HepG2 (cell line): ENCODE data around the gene SCEL. TPM values are rescaled to one million over a fixed set of nuclear protein-coding genes. Genes with fewer than 3 reads are reported as not detected.

Experiments
- ATAC-seq: fragments of 200-7000 bp; cut with Tn5 transposase; 3 replicates; pipeline ENCODE4 v1.9.1; 2020; ENCODE audit warnings: mild to moderate bottlenecking, moderate library complexity
- BruUV-seq: library from RNA; stranded (reverse); fragments of 400-500 nt; replicated peaks from 2 replicates; lab custom pipeline; 2021; lab: Mats Ljungman, UMichigan
- CTCF ChIA-PET: fragments of 300-600 bp; formaldehyde crosslinking; extraction: SDS; loops from one replicate; lab custom pipeline; 2021; ENCODE audit warnings: low total read pairs, inconsistent platforms, low intra/inter-chr PET ratio; lab: Yijun Ruan, JAX
- POLR2A ChIA-PET: fragments of 350-600 bp; sonication (Branson Sonifier 250); formaldehyde crosslinking; loops from one replicate; lab custom pipeline; 2020; ENCODE audit warnings: antibody characterized with exemption, inconsistent platforms; lab: Yijun Ruan, JAX
- DNase-seq: peaks from one replicate; pipeline ENCODE4 v3.0.0-alpha.2; 2015; ENCODE audit warnings: low spot score
- FAIRE-seq: peaks from 3 replicates; lab custom pipeline; 2011; peaks lifted over from hg19 to GRCh38; lab: Jason Lieb, UNC
- H2AFZ ChIP-seq: one replicate; pipeline ENCODE4 v1.6.1; 2011; ENCODE audit warnings: low read length, inconsistent platforms
- H3K27ac ChIP-seq: fragments of 300-600 bp; 3 replicates; pipeline ENCODE4 v1.8.0; 2011; ENCODE audit warnings: mixed run types, mild to moderate bottlenecking, mixed read lengths, low read length, inconsistent platforms; ENCODE audit not compliant: insufficient read depth; ENCODE audit errors: extremely low read length
- H3K27me3 ChIP-seq, 2 experiments: fragments of 200-600 bp in 1 of 2; 2 replicates in 1 of 2; 3 replicates in 1 of 2; pipeline versions ENCODE4 v1.6.0 to v1.8.0; 2011; ENCODE audit warnings: low read length in 2 of 2, mild to moderate bottlenecking in 2 of 2, moderate library complexity in 2 of 2, inconsistent platforms in 1 of 2; ENCODE audit not compliant: insufficient read depth in 2 of 2, control insufficient read depth in 1 of 2
- H3K36me3 ChIP-seq, 2 experiments: fragments of 200-600 bp in 1 of 2; replicated peaks in 1 of 2; 2 replicates in 1 of 2; 3 replicates in 1 of 2; pipeline versions ENCODE4 v1.5.1 to v1.8.0; 2011; ENCODE audit warnings: low read length in 2 of 2, inconsistent platforms in 1 of 2; ENCODE audit not compliant: insufficient read depth in 2 of 2, control insufficient read depth in 1 of 2
- H3K4me1 ChIP-seq: 2 replicates; pipeline ENCODE4 v1.5.1; 2012; ENCODE audit warnings: low read length, inconsistent platforms; ENCODE audit not compliant: insufficient read depth
- H3K4me2 ChIP-seq: 2 replicates; pipeline ENCODE4 v1.6.0; 2011; ENCODE audit warnings: low read depth, low read length, inconsistent platforms
- H3K4me3 ChIP-seq, 3 experiments: fragments of 200-600 bp in 1 of 3; sonication (generic), shearing (Covaris generic) in 1 of 3; replicated peaks in 1 of 3; 2 replicates each; pipeline ENCODE4 v1.5.1; 2011 to 2016; ENCODE audit warnings: low read length in 3 of 3, inconsistent platforms in 2 of 3, low read depth in 2 of 3, mild to moderate bottlenecking in 2 of 3, control low read depth in 1 of 3, mixed read lengths in 1 of 3; ENCODE audit not compliant: insufficient read depth in 1 of 3
- H3K79me2 ChIP-seq: one replicate; pipeline ENCODE4 v1.6.1; 2011; ENCODE audit warnings: low read length, inconsistent platforms; ENCODE audit not compliant: insufficient read depth
- H3K9ac ChIP-seq: 2 replicates; pipeline ENCODE4 v1.6.0; 2011; ENCODE audit warnings: mild to moderate bottlenecking, low read depth, low read length, inconsistent platforms; ENCODE audit not compliant: insufficient read depth
- H3K9me3 ChIP-seq: 2 replicates; pipeline ENCODE4 v1.5.1; 2012; ENCODE audit warnings: mild to moderate bottlenecking, low read length
- H4K20me1 ChIP-seq: 2 replicates; pipeline ENCODE4 v1.6.0; 2011; ENCODE audit warnings: inconsistent platforms, mild to moderate bottlenecking, low read length, moderate library complexity; ENCODE audit not compliant: insufficient read depth
- ARNT2 ChIP-seq: sonication (generic); formaldehyde crosslinking; IDR thresholded peaks from 2 replicates; pipeline ENCODE4 v1.8.0; 2022; ENCODE audit warnings: mild to moderate bottlenecking, low read depth, missing genetic modification reagents, moderate library complexity
- ELF1 ChIP-seq: sonication (generic); formaldehyde crosslinking; IDR thresholded peaks from 2 replicates; pipeline ENCODE4 v1.4.0; 2020; ENCODE audit warnings: missing genetic modification reagents
- HNRNPLL ChIP-seq: fragments of 200-400 bp; formaldehyde crosslinking; IDR thresholded peaks from 2 replicates; pipeline ENCODE4 v1.6.1; 2017; ENCODE audit warnings: mild to moderate bottlenecking, low read depth, low read length; ENCODE audit not compliant: poor library complexity, severe bottlenecking
- MAZ ChIP-seq, 2 experiments: sonication (generic) in 1 of 2; formaldehyde crosslinking in 1 of 2; IDR thresholded peaks; 2 replicates each; pipeline versions ENCODE4 v1.5.0 to v1.6.1; 2012 to 2020; ENCODE audit warnings: low read depth in 2 of 2, mild to moderate bottlenecking in 2 of 2, borderline replicate concordance in 1 of 2, improper control_type of control experiment in 1 of 2, low read length in 1 of 2, missing genetic modification reagents in 1 of 2, moderate library complexity in 1 of 2
- NBN ChIP-seq: fragments of 450-650 bp; conservative IDR thresholded peaks from 2 replicates; pipeline ENCODE4 v1.6.1; 2017
- NFATC3 ChIP-seq: sonication (generic); formaldehyde crosslinking; IDR thresholded peaks from 2 replicates; pipeline ENCODE4 v1.5.1; 2020; ENCODE audit warnings: mild to moderate bottlenecking, missing genetic modification reagents
- ZNF841 ChIP-seq: sonication (generic); formaldehyde crosslinking; IDR thresholded peaks from 2 replicates; pipeline ENCODE4 v1.8.1; 2023; ENCODE audit warnings: missing genetic modification reagents, borderline replicate concordance
- WGBS: methylation state at CpG from one replicate; pipeline ENCODE4 v1.1.6; 2017; ENCODE audit warnings: low lambda C conversion rate; 5-methylcytosine and 5-hydroxymethylcytosine counted together
- in situ Hi-C: cut with HindIII; loops from 2 replicates; pipeline ENCODE4 v1.10.0; 2017; ENCODE audit warnings: low pct_unique_long_range_greater_than_20kb; ENCODE audit not compliant: extremely low pct_ligation_motif_present
- intact Hi-C: fragments of 100-400 bp; cut with micrococcal nuclease; formaldehyde crosslinking; loops from one replicate; pipeline ENCODE4 v1.10.0; 2022; ENCODE audit not compliant: unreplicated experiment
- polyA plus RNA-seq, 8 experiments: library from polyadenylated mRNA; depleted of rRNA in 3 of 8; stranded (reverse) in 7 of 8; unstranded in 1 of 8; fragments of >200 nt; fragmentation: Illumina TruSeq in 4 of 8; extraction: Trizol in 4 of 8; gene quantifications; 2 replicates each; pipeline versions ENCODE4 v1.2.1 to v1.2.3, GENCODE V29; 2011 to 2016; ENCODE audit warnings: low read depth in 4 of 8, missing spikeins in 1 of 8, mixed read lengths in 1 of 8; ENCODE audit not compliant: insufficient read depth in 1 of 8
- total RNA-seq, 5 experiments: library from RNA; depleted of rRNA; stranded (reverse); fragments of >200 nt; fragmentation: Illumina TruSeq; extraction: Trizol; gene quantifications; 2 replicates each; pipeline ENCODE4 v1.2.3, GENCODE V29; 2016; ENCODE audit warnings: low read depth in 1 of 5
- TF ChIP-seq, protein P1 (sequence below): IDR thresholded peaks from 2 replicates; pipeline ENCODE4 v1.6.1; 2018; ENCODE audit warnings: missing genetic modification reagents

The SCEL gene
- total and polyA plus RNA-seq, 2 of the 13 experiments (the other 11 are each of a cell fraction or from before 2014, with no cell fraction given): not detected

DNA sequence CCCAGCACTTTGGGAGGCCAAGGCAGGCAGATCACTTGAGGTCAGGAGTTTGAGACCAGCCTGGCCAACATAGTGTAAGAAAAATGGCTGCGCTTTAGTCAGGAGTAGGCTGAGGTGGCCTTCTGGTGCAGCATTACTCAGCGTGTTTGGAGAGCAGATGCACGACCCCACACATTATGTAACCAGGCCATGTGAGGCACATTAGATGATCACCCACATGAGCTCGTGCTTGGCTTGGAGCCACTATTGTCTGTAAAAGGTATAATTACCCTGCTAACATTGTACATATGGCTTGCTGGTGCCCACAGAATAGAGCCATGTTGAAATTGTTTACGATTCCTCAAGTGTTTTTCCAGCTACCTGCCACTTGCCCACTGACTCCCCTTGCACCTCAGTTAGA lies 24.0 kb upstream of the SCEL start (continued):
- TF ChIP-seq, protein P1, sequence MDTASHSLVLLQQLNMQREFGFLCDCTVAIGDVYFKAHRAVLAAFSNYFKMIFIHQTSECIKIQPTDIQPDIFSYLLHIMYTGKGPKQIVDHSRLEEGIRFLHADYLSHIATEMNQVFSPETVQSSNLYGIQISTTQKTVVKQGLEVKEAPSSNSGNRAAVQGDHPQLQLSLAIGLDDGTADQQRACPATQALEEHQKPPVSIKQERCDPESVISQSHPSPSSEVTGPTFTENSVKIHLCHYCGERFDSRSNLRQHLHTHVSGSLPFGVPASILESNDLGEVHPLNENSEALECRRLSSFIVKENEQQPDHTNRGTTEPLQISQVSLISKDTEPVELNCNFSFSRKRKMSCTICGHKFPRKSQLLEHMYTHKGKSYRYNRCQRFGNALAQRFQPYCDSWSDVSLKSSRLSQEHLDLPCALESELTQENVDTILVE (CRISPR knock-in tag): no peak
- TF ChIP-seq HNRNPLL (no peak), NFATC3 (CRISPR knock-in tag) (no peak), MAZ (IDR thresholded peaks at IDR 0.05; ENCODE audit: borderline replicate concordance, low read depth, low read length) (no peak), MAZ (CRISPR knock-in tag; IDR thresholded peaks at IDR 0.05; ENCODE audit: low read depth) (no peak), NBN (no peak), ARNT2 (CRISPR knock-in tag) (no peak)

DNA sequence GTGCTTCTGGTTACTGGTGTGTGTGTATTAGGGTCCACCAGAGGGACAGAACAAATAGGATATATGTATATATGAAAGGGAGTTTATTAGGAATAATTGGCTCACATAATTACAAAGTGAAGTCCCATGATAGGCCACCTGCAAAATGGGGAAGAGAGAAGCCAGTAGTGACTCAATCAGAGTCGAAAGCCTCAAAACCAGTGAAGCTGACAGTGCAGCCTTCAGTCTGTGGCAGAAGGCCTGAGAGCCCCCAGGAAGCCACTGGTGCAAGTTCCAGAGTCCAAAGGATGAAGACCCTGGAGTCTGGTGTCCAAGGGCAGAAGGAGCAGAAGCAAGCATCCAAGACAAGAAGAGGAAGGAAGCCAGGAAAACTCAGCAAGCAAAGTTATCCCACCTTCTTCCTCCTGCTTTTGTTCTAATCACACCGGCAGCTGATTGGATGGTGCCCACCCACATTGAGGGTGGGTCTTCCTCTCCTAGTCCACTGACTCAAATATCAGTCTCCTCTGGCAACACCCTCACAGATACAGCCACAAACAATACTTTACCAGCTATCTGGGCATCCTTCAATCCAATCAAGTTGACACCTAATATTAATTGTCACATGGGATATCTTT lies 21.7 kb upstream of the SCEL start:
- H3K27me3 ChIP-seq: no peaks in the 10 kb centered on the region
- DNase-seq: no peak
- TF ChIP-seq ZNF841 (no peak), ELF1 (CRISPR knock-in tag) (no peak)
- TF ChIP-seq, all 625 proteins: peak for 0
- no peaks in the 10 kb centered on the region for H3K79me2 ChIP-seq
- ATAC-seq (no peak), FAIRE-seq (no peak)
- no peaks in the 10 kb centered on the region for H3K9me3 ChIP-seq
- H4K20me1 ChIP-seq: no peaks in the 10 kb centered on the region
- in situ Hi-C loops: no loop called here
- H3K4me2 ChIP-seq: no peak overlapping the region
- no peak overlapping the region for H3K27ac ChIP-seq
- no TSS peak for BruUV-seq
- intact Hi-C loops: no loop called here
- 22% methylated on average over 2 of the region's 2 CpGs for WGBS
- H2AFZ ChIP-seq: no peak overlapping the region
- H3K4me3 ChIP-seq: no peak overlapping the region
- no peaks in the 10 kb centered on the region for H3K36me3 ChIP-seq
- ChIA-PET POLR2A (no interaction called here), CTCF (no interaction called here)
- H3K9ac ChIP-seq: no peak overlapping the region
- H3K4me1 ChIP-seq: no peaks in the 10 kb centered on the region
